Right renal cortex interstitium (tissue), 3 donors: ENCODE measurements around the gene ARHGEF7. TPM values are rescaled to one million over a fixed set of nuclear protein-coding genes. Genes with fewer than 3 reads are reported as not detected.
A peak's percentile ranks its signal among the peaks of the same experiment; 100 is the strongest.

Source experiments
- DNase-seq, 3 donors: peaks; one replicate each; pipeline ENCODE4 v3.0.0-alpha.2; 2013; ENCODE audit warnings: low read depth in 3 of 3, low spot score in 2 of 3
- polyA plus RNA-seq, 3 donors: library from polyadenylated mRNA; unstranded; fragments of 120-200 nt; gene quantifications; one replicate each; pipeline ENCODE4 v1.2.1, GENCODE V29; 2013; ENCODE audit not compliant: insufficient read length in 3 of 3

ARHGEF7 gene
- polyA plus RNA-seq, 3 donors: 56.1 to 66.4 (median 61.8) TPM

DNA sequence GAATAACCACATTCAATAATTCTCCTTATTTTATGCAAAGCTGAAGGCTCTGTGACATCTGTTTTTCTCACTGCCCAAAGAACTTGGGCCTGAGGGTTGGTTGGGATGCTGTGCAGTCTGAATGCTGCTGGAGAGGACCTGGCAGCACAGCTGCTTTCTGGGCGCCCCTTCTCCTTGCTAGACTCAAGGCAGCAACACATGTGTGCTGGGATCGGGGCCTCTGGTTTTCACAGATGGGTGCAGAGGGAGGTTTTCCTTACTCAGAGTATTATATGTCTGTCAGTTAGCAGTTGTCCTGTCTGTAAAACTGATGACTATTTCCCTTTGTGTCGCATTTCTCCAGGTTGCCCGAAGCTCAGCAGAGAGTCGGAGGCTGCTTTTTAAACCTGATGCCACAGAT is 152.1 kb downstream of the ARHGEF7 start:
- DNase-seq: no peak

GRCh38 chr13:111267784-111268183 is 152.7 kb downstream of the ARHGEF7 start:
- DNase-seq: no peak

GRCh38 chr13:111269508-111269907 is 154.4 kb downstream of the ARHGEF7 start:
- DNase-seq: no peak

- DNase-seq: no peak
Measured at GRCh38 chr13:111270126-111270525, 155.0 kb downstream of the ARHGEF7 start.

DNA sequence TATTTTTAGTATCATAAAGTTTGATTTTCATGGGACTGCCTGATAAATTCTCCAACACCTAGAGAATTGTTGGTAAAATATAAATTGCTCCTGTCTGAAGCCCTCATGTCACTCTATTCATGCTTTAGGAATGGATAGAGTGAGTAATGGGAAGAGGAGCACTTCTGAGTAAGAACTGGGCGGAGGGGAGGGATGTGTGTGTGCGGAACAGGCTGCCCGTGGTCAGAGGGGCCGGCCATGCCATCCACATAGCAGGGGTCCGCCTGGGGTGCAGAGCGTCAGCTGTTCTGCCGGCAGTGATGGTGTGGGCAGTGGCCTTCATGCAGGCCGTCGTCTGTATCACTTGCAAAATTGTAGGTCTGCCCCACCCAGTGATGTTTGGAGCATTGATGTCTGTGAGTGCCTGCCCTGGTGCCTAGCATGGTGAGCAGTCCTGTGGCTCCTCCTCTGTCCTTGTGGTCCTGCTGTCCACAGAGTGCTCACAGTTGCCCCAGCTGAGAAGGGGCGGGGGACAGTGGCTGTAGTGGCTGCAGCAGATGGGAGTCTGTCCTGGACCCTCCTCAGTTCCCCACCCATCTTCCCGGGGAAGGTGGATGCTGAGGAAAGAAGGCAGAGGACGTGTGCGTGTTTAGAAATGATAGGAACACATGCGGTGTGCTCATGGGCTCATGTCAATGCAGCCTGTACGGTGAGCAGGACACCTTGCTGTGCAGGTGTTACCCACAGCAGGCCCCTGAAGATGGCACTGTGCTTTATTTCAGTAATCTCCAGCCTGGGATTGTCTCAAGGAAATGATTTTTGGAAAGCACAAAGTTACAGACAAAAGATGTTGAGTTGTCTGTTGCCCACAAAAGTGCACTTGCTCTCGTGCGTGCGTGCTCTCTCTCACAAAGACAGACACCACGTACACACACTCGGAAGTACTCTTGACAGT is 155.9 kb downstream of the ARHGEF7 start:
- no peak for DNase-seq

GRCh38 chr13:111272117-111272516 is 157.0 kb downstream of the ARHGEF7 start:
- no peak for DNase-seq

DNA sequence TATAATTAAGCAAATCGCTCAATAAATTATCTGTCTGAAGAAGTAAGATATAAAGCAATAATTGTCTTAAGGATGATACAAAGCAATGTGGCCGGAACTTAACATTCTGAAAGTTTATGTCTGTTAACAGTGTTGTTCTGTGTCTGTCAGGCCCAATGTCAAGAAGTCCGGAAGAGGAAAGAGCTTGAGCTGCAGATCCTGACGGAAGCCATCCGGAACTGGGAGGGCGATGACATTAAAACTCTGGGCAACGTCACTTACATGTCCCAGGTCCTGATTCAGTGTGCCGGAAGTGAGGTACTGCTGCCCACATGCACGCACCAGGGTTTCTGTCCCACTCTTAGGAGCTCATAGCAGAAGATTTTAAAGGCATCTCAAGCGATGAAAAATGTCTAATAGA is 160.3 kb downstream of the ARHGEF7 start:
- DNase-seq: no peak

- no peak for DNase-seq
Measured at GRCh38 chr13:111275995-111276618, 161.0 kb downstream of the ARHGEF7 start.

DNA sequence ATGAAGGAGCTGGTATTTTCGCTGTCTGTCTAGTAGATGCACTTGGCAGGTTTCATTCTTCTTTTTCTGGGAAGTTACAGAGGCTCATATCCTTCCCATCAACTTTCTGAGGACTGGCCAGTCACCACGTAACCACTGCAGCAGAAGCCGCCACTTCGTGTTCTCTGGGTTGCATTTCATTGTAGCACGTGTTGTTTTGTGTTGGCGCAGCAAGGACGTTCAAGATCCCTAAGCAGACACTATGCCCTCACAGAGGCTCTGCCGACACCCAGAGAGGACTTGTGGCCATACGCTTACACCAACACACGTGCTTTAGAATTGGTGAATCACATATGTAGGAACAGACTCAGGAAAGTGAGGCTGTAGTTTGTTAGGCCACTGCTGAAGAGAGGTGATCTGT is 163.1 kb downstream of the ARHGEF7 start:
- no peak for DNase-seq

DNA sequence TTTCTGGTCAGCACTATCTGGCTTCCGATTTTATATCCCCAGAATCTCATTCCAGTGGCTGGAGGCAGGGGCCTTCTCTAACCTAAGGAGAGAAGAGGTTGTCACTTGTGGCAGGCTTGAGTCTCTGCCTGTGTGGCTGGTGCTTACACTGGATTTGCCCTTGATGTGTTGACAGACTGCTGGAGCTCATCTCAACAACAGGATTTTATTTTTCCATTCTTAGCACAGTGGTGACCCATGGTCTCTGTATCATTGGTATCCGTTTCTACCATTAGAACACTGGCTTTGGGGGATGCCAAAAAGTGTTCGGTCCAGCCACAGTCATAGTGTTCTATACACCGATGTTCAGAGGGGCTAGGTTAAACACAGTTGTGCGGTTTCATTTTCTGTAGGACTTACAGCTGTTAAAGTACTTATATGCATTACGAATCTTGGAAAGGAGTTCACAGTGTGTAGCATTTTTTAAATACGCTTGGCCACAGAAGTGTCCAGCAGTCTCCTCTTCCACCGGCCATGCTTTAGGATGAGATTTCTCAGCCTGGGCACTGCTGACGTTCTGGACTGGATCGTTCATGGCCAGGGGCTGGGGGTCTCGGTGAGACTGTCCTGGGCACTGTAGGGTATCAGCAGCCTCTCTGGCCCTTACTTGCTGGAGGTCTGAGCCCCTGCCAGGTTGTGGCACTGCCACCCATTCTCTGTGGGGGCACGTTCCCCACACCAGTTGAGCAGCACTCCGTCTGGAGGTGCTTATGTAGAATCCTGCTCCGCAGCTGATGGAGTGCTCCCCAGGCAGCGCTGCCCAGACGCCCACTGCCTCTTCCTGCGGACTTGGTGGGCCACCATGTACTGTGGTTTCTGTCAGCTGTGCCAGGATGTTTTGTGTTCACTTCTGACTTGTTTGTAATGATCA is 163.9 kb downstream of the ARHGEF7 start:
- no peak for DNase-seq

GRCh38 chr13:111280226-111280625 is 165.1 kb downstream of the ARHGEF7 start:
- DNase-seq: no peak

DNA sequence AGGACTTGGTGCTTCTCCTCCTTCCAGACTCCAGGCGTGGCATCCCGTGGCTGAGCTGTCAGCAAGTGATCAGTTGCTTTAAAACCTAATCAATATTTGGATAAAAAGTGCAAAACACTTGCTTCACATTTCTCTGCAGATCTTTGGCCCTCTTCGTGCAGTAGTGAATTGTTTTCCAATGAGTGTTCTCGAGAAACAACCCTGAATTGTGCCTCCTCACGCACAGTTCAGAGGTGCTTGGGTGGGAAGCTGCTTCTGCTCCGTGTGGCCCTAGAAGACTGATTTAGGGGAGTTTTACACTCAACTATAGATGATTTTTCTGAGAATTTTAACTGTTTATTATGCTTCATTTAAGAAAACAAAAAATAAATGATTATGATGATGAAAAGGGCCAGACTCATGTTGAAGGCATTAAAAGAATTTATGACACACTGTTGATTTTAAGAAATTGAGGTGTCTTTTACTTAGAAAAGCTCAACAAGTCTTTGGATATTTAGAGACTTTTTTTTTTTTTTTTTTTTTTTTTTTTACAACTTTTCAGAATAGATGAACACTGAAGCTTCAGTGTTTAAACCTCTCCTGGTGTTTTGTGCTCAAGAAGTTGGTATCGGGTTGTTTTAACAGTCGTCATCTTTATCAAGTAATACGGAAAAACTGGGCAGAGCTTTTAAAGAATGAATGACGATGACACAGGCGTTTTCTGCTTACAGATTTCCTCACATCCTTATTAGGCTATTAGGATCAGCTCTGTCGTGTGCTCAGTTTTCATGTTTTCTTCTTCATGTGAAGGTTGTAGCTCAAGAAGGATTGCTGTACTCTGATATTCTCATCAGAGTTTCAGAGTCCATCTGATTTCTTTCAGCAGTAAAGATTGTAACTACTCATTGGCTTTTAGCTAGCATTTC is 165.8 kb downstream of the ARHGEF7 start:
- DNase-seq: no peak

- peak in 1 of 3 donors; percentile 19 for DNase-seq
Measured at GRCh38 chr13:111281751-111282311, 166.7 kb downstream of the ARHGEF7 start.

DNA sequence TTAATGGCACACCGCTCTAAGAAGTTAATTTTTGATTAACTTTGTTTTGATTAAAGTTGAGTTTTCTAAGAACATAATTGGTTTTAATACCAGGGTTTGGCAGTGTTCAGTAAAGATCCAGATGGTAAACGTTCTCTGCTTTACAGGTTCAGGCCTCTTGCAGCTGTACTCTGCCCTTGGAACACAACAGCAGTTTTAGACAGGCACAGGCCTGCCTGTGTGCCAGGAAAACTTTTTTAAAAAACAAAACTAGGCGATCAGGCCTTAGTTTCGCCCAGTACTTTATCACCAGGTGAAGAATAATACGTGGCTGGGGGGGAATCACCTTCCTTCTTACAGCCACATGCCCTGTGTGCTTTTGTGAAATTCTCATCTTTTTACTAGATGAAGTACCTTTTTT is 167.3 kb downstream of the ARHGEF7 start:
- no peak for DNase-seq

- DNase-seq: no peak
Measured at GRCh38 chr13:111282997-111283396, 167.9 kb downstream of the ARHGEF7 start.

DNA sequence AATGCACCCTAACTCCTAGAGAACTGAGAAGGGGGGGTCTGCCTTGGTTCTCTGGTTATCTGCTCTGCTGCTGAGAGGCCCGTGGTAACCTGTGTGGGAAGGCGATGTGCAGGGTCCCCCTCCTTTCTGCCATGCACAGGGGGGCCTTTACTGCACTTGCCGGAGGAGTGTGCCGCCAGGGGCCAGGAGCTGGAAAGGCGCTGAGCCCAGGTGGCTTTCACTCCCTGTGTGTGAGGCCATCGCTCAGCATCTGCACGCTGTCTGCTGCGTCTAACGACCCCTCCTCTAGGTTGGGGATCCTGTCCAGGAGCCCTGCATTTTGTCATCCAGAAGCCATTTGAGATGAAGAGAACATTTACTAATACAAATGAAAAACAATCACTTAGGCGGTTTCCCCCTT is 168.3 kb downstream of the ARHGEF7 start:
- no peak for DNase-seq

DNA sequence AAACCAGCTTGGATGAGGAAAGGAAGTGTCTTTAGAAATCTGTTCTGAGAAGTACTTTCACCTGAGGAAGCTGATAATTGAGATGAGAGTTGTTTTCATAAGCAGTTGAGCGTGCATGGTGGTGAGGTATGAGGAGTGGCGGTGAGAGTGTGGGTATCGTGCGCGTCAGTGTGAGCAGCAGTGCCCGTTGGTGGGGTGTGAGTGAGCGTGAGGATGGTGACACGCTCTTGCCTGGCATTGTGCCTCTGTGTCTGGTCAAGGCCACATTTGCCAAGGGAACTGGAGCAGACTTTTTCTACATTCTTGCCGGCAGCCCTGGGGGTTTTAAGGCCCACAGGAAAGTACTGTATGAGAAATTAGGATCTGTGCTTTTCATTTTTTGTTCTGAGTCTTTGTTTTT is 168.9 kb downstream of the ARHGEF7 start:
- DNase-seq: no peak

- DNase-seq: no peak
Measured at GRCh38 chr13:111284565-111284964, 169.5 kb downstream of the ARHGEF7 start.

DNA sequence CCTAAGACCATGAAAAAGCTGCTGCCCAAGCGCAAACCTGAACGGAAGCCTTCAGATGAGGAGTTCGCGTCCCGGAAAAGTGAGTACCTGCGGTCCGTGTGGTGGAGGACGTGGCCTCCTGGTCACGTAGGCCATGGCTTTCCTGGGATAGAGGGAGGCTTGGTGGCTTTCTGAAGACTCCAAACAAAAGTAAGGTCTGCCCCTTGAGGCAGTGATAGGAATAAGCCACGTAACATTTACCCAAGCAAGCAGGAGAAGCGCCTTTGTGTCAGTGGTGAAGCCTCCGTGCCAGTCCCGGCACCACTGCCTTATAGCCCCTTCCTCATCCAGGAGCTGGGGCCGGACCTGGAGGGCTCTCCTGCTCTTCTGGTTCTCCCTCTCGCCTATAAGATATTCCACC is 171.1 kb downstream of the ARHGEF7 start:
- DNase-seq: no peak

DNA sequence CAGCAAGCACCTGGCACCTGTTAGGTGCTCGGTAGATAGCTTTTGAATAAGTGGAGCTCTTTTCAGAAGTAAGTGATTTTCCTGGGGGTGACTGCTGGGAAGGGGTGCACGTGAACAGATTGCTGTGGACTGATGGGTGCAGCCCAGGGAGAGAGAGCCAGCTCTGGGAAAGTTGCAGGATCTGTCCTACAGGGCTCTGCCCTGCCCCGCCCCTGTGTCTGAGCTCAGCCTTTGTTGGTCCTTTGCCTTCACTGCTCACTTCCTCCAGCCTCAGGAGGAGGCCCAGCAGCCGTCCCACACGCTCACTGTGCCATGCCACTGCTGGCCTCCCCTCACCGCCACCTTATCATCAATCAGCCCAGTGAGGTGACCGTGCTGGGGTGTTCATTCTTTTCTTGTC is 171.6 kb downstream of the ARHGEF7 start:
- no peak for DNase-seq
